Embryonic facial prominence (tissue), 1 donor: ENCODE data around the gene SH3PXD2A.
"Not testable (repeated sequence)": the region's sequence is repeated elsewhere in the genome, so short reads cannot be mapped to it uniquely, and the experiment has no call there.

Experiments
- DNase-seq: peaks from one replicate; pipeline ENCODE4 v3.0.0-alpha.2; 2016; ENCODE audit errors: extremely low spot score

Gene SH3PXD2A

DNA sequence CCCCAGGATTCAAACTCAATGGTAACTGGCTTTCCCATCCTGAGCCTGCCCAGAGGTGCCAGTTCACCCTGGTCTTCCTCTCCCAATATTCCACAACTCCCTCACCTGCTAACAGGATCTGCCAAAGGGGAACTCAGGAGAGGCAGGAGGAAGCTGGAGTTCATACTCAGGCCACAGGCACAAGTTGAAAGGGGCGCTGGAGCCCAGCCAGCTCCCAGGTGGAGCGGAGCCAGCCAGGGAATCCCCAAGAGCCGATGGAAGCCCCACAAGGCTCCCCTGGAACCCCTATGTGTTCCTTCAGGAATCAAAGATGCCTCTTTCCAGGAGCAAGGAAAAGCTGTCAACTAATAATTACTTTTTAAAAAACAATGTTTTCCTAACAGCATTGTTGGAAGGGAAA lies 63.5 kb downstream of the SH3PXD2A start:
- no peak for DNase-seq

DNA sequence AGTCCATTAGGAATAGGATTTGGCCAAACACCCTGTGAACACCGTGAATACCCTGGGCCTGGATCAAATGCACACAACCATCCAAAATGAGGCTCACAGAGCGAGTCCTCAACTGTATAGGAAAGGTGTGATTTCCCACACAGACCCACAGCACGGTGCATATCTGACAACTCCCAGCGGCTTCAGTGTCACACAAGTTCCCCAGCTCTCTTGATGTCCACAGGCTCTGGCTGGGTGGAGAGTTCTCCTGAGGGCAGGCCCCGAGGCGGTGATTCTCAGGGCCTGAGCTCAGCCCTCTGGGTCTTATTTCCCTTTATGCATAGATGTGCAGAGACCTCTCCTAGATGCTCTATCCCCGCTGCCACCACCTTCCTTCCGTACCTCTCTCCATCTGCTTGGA lies 64.1 kb downstream of the SH3PXD2A start:
- DNase-seq: no peak

DNA sequence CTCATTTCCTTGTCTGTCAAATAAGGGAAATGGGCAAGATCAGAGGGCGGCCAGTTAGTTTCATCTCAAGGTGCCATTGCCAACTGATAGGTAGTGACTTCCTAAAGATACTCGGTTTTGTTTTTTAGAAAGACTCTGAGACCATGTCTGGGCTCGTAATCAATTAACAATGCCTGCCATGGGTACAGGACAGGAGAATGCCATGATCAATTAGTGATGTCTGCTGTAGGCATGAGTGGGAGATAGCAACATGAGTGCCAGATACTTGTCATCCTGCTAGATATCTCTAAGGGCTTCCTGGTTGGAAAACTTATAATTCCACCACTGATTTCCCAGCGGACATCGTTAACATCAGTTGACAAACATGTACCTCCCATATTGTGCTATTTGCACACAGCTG lies 64.8 kb downstream of the SH3PXD2A start:
- no peak for DNase-seq

DNA sequence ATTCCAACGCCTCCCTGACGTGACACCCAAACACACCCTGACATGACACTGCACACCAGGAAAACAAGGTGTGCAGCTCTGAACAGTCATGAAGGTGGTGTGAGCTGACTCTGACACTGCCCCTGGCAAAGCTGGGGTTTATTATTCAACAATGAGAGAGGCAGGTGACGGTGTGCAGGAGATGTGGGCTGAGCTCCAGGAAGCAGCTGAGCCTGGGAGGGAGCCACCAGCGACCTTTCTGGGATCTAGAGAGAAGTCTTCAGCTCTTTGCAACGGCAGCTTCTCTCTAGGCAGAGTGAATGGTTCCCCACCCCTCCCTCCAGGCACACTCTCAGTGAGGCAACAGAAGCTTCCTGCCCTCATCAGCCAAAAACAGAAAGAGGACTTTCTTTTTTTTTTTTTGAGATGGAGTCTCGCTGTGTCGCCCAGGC lies 65.6 kb downstream of the SH3PXD2A start:
- no peak for DNase-seq

DNA sequence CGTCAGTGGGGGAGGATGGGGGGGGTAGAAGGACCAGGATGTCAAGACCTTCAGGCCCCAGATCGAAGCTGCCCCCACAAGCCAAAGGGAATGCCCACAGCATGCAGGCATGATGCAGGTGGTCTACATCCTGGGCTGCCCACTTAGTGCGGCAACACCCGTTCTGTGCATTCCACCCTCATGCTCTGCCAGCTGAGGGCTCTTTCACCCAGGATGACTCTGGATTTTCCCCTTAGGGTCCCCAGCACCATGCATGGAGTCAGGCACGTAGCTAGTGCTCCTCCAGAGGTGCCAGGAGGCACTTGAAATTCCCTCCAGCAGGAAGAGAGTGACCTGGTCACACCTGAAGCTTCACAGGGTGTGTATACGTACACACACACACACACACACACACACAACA lies 66.2 kb downstream of the SH3PXD2A start:
- no peak for DNase-seq

DNA sequence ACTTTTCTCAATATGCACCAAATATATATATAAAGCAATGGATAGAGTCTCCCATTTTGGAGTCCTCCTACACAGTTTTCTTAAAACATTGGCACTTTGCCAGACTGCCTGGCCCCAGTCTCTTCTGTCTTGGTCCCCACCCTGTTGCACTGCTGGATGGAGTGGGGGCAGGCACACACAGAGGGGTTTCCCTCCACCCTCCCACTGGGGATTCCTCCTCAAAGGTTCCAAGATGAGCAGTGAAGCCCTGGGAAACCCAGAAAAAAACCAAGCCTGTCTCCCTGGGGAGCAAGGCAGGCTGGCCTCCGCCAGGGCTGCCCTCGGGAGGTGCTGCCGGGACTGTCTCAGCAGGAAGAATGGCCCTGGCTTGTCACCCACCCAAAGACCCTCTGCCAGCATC lies 68.0 kb downstream of the SH3PXD2A start:
- DNase-seq: no peak

DNA sequence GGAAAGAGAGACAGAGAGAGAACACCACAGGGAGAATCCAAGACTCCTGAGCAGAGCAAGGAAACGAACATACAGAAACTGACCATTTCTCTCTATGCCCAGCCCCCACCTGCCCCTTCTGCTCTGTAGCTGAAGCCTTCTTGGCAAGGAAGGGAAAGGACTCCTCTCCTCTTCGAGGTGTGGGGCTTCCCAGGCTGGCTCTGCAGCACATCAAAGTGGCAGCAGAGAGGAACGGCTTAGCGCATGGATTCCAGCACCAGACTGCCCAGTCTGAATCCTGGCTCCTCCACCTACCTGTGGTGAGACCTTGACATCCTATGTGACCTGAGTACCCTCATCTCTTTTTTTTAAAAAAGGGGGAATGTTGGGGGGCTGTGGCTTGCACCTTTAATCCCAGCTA lies 69.4 kb downstream of the SH3PXD2A start:
- DNase-seq: no peak

DNA sequence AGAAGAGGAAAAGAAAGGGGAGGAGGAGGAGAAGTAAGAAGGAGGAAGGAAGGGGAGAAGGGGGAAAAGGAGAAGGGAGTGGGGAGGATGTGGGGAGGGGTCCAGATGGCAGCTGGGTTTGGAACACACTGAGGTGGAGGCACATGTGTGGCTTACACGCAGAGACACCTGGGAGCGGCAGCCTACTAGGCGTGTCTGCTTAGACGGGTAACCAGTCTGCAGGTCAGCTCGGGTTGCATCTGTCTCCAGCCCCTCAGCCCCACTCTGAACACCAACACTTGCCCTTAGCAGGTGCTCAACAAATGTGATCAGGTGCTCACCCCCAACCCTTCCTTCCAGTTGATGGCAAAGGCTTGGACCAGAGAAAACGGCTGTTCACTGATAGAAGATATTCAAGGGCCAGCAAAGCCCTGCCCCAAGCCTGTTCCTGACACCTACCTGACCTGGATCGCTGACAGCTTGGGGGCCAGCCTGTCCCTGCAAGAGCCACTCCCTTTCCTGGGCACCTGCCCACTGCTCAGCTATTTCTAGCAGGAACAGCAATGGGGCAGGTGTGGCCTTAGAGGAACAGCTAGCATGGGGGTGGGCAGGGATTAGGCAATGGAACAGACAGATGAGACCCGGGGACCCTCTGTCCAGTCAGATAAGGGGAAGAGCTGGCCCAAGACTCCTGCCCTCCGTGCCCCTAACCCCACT lies 70.5 kb downstream of the SH3PXD2A start:
- DNase-seq: no peak

DNA sequence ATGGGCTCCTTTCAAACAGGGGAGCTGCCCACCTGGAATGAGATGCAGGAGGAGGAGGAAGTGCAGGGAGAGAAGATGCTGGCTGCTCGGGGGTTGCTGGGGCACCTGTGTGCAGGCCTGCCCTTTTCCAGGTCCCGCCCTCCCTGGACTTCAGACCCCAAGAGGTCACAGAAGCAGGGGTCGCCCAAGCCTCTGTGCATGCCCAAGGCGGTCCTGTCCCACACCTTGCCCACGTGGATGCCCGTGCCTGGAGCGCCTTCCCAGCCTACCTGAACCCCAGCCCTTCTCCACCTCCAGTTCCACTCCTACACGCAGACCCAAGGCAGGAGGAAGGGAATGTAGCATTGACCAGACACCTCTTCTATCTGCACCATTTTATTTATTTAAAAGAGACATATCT lies 71.3 kb downstream of the SH3PXD2A start:
- DNase-seq: no peak

DNA sequence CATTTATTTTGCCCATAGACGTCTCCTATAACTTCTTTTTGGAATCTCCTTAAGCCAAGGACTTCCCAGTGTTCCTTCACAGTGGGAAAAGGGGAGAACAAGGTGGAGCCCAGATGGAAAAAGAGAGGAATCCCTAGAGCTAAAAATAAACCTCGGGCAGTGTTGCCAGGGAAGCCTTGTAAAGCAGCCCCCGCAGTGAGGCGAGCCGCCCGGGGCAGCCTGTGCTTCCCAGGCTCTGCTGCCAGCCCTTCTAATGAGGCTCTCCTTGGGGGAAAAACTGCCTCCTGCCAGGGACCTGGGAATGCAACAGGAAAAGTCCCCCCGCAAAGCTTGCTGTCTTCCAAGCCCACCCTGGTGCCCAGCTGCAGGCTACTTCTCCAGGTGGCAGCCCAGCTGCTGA lies 71.7 kb downstream of the SH3PXD2A start:
- DNase-seq: no peak

DNA sequence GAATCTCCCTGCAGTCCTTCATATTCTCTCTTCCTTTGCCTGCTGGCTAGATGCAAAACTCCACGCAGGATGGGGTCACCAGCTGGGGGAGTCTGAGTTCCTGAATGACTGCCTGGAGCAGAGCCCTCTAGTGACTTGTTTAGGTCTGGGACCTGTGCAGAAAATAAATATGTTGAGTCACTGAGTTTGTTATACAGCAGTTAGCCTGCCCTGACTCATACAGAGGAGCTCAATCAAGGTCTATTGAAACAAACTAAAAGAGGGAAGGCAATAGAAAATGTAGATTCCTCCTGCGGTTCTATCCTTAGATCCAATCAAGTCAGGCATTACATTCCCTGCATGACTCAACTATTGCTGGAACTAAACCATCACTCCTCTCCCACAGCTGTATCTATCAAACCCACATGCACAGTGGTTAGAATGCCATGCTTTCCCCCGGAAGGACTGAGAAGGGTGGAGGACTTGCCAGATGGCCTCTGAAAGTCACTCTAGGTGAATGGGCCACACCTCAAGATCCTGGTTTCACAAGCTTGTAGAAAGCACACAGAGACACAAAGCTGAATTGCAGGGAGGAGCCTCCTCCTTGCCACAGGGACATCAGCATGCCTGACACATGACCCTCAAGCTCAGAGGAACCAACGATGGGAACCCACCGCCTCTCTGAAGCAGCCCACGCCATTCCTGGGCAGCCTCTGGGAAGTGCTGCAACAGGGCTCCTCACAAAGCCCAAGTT lies 73.9 kb downstream of the SH3PXD2A start:
- no peak for DNase-seq

DNA sequence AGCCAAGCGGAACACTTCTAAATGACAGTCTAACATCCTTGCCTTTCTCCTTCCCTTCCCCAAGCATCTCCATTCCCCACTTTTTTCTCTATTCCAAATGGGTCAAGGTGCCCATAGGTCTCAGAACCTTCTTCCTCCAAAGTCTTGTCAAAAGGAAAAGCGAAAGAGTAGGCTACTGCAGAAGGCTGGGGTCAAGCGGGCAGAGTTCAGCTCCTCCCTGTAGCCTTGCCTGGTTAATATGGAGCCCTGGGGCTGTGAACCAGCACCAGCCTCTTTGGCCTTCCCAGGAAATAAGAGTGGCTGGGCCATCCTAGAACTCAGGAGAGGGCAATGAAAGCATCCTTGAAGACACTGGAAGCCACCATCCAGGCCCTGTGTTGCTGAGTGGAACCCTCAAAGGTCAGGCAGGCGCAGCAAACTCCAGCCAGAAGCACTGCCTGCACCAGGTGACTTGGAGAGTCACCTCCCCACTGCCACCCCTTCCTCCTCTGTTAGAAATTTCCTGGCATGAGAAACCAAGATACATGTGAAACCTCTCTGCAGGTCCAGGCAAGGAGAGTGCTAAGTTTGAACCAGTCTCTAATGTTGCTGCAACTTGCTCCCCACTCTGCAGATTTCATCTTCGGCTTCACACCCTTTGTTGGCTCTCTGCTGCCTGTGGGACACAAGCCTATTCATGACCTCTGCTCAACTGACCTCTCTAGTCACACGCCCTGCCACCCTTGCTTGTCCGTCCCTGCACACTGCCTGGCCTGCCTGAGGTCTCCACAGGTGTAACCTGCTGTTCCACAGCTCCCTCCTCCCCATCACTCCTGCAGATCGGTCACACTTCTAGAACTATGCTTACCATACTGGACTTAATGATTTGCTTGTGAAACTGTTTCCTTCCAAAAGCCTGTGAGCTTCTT lies 74.9 kb downstream of the SH3PXD2A start:
- no peak for DNase-seq

DNA sequence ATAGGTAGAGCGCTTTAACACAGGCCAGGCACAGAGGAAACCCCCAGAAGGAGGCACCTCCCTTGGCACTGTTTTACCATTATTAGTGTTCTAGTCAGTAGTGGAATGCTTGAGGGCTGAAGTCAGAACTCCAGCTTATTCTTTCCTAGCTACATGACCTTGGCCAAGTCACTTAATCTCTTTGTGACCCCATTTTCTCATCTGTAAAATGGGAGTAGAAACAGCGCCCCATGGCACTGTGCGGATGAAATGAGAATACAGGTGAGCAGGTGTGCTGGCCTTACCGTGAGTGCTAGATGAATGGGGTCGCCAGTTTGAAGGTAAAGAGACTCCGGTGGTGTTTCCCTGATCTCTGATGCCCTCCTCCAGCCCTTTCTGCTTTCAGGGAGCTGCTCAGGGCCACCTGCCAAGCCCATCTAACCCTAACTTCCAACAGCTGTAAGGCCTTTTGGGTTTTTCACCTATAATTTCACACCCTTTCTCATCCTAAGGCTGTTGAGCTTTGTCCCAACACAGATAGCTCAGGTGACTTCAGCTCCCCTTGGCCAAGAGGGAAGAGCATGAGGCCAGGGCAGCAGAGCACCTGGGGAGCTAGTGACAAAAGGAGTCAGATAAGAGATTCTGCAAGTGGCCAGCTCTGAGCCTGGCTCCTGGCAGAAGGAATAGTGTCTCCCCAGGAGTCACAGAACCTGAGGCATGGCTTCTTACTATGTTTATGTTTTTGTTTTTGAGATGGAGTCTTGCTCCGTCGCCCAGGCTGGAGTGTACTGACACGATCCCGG lies 76.8 kb downstream of the SH3PXD2A start:
- DNase-seq: no peak

DNA sequence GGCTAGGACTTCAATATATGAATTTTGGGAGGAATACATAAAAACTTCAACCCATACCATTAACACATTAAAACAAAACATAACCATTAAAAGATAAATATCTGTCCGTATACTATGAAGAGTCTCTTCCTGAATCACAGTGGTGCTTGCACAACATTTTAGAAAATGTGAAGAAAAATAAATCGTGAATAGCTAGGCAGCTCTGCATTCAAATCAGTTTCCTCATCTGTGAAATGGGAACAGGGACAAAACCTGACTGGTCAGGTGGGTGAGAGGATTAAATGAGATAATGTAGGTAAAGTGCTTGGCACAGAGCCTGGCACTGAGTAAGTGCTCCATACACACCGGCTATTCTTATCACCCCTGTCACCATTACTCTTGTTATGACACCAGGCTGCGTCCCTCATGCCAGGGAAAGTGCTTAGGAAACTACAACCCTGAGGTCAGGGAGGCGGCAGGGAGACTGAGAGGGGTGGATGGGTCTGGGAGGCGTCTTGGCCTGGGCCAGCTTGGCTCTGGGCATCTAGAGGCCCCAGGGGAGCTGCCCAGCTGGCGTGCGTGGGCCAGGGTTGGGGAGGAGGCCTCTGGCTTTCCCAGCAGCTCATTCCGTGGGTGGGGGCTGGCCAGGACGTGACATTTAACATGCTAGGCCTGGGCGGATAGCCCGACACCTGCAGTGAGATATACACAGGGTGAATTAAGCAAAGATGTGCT lies 78.3 kb downstream of the SH3PXD2A start:
- no peak for DNase-seq

DNA sequence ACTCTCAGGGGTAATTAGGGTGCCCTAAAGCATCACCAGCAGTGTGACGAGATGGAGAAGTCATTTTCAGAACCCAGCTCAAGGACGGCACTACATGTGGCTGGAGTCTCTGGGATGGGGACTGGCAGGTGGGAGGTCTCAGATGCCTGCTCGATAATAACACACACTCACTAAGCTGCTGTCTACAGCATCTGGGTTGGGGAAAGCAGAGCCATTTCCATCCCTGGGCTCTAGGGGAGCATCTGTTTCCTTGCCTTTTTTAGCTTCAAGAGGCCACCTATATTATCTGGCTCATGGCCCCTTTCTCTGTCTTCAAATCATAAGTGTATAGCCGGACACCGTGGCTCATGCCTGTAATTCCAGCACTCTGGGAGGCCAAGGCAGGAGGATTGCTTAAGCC lies 79.6 kb downstream of the SH3PXD2A start:
- no peak for DNase-seq

DNA sequence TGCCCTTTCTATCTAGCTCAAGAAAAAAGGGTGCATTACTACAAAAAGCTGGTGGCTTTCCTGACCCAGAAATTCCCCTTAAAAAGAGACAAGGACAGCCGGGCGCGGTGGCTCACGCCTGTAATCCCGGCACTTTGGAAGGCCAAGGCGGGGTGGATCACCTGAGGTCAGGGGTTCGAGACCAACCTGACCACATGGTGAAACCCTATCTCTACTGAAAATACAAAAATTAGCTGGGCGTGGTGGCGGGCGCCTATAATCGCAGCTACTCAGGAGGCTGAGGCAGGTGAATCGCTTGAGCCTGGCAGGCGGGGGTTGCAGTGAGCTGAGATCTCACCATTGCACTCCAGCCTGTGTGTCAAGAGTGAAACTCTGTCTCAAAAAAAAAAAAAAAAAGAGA lies 82.5 kb downstream of the SH3PXD2A start:
- DNase-seq: not testable (repeated sequence)

DNA sequence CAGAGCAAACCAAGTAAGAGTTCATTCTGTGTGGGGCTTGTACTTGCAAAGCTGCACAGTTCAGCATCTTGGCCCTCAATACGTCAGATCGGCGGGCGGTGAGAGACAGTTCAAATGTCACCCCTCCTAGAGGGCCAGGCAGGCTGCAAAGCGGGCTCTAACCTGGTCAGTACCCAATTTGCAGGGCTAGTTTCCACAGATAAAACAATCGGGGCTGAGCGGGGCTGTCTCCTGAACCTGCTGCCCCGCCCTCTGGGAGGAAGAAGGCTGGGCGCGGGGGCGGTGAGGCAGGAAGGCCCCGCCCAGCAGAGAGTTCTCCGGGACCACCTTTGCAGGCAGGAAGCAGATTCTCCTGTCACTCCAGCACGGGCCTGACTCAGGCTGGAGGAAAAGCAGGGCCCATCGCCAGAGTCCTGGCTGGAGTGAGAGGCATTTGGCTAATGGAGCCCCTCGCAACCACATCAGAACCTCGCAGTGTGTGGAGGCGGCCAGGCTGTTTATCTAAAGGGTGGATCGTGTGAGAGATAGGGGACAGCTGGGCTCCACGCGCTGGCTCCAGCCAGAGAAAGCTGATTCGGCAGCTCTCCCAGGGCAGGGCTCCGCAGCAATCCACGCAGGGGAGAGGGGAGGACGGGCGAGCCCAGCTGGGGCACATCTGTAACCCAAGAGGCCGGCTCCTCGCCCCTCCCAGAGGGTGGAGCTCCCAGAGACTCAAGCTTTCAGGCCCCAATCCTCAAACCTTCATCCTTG lies 83.1 kb downstream of the SH3PXD2A start:
- DNase-seq: peak; percentile 61

DNA sequence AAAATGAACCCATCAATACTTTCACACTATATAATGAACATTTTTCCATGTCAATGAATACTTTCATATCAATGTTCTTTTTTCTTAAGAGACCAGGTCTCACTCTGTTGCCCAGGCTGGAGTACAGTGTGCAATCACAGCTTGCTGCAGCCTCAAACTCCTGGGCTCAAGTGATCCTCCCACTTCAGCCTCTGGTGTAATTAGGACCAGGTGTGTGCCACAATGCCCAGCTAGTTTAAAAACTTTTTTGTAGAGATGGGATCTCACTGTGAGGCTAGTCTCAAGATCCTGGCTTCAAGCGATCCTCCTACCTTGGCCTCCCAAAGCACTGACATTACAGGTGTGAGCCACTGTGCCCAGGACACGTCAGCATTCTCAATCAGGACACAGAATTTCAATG lies 85.2 kb downstream of the SH3PXD2A start:
- DNase-seq: no peak

DNA sequence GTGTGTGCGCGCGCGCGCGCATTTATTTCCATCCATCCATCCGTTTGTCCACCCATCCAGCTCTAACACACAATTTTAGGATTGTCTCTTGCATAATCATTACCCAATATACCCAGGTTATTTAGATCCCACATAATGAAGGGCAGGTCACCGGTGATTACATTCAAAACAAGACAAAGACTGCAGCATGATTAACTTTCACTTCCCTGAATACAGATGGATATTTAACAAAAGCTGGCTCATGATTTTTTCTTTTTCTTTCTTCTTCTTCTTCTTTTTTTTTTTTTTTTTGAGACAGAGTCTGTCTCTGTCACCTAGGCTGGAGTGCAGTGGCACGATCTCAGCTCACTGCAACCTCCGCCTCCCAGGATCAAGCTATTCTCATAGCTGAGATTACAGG lies 86.2 kb downstream of the SH3PXD2A start:
- DNase-seq: no peak

DNA sequence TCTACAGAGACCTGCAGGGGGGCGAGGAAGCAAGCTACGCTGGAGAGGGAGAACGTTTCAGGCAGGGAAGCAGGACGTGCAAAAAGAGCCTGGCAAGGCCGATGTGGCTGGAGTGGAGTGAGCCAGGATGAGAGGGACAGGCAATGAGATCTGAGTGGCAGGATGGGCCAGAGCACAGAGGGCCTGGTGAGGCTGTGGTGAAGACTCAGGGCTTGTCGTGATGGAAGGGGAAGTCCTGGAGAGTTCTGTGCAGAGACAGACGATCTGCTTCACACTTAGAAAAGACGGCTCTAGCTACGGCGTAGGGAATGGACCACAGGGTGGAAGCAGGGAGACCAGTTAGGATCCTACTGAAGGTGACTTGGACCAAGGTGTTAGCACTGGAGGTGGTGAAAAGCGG lies 87.0 kb downstream of the SH3PXD2A start:
- DNase-seq: no peak
